RWPE2 (cell line): ENCODE measurements around the gene SLC5A2.

Source experiments
- ATAC-seq: fragments of 200-7000 bp; cut with Tn5 transposase; 3 replicates; pipeline ENCODE4 v1.9.1; 2021; ENCODE audit warnings: low read depth
- DNase-seq: peaks from one replicate; pipeline ENCODE4 v3.0.0-alpha.2; 2020; ENCODE audit warnings: low spot score
- H3K27ac ChIP-seq: fragments of 450-650 bp; 2 replicates; pipeline ENCODE4 v1.5.1; 2017; ENCODE audit warnings: mild to moderate bottlenecking; ENCODE audit not compliant: poor library complexity, severe bottlenecking
- H3K27me3 ChIP-seq: fragments of 250-450 bp; sonication (Bioruptor Pico); 2 replicates; pipeline ENCODE4 v1.5.1; 2021; ENCODE audit warnings: mild to moderate bottlenecking, moderate library complexity; ENCODE audit not compliant: insufficient read depth, poor library complexity, severe bottlenecking
- H3K36me3 ChIP-seq: fragments of 250-450 bp; sonication (Bioruptor Pico); 2 replicates; pipeline ENCODE4 v1.5.1; 2020; ENCODE audit warnings: low read depth, mild to moderate bottlenecking, moderate library complexity
- H3K4me1 ChIP-seq: fragments of 250-450 bp; sonication (Bioruptor Pico); 2 replicates; pipeline ENCODE4 v1.5.1; 2021; ENCODE audit warnings: mild to moderate bottlenecking, moderate library complexity; ENCODE audit not compliant: insufficient read depth, poor library complexity, severe bottlenecking
- H3K4me3 ChIP-seq: fragments of 250-450 bp; sonication (Bioruptor Pico); 2 replicates; pipeline ENCODE4 v1.5.1; 2021; ENCODE audit warnings: mild to moderate bottlenecking, moderate library complexity; ENCODE audit not compliant: severe bottlenecking
- H3K9me3 ChIP-seq: fragments of 250-450 bp; sonication (Bioruptor Pico); 2 replicates; pipeline ENCODE4 v1.5.1; 2021; ENCODE audit warnings: mild to moderate bottlenecking, moderate library complexity; ENCODE audit not compliant: severe bottlenecking
- TF ChIP-seq, protein P1 (sequence below): fragments of 450-650 bp; IDR thresholded peaks from one replicate; pipeline ENCODE4 v1.5.1; 2017; ENCODE audit warnings: mild to moderate bottlenecking, moderate library complexity; ENCODE audit not compliant: poor library complexity, severe bottlenecking

SLC5A2 gene

DNA sequence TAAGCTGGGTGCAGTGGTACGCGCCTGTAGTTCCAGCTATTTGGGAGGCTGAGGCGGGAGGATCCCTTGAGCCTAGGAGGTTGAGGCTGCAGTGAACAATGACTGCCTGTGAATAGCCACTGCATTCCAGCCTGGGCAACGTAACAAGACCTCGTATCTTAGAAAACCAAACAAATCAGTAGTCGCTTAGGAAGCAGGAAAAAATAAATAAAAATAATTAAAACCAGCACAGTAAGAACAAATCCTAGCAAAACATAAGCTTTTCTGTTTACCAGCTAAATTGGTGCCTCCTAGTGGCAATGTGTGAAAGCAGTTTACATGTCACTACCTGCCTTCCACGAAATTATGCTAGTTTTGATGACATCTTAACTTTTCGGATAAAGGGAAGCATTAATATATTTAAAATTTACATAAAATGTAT is 22.3 kb upstream of the SLC5A2 start:
- Histone ChIP-seq H3K36me3 (peaks cover 10% of the 10 kb centered on the region; the same call in 1 of the 2 replicates), H3K27me3 (no peaks in the 10 kb centered on the region), H3K27ac (peak overlapping the region; percentile 81), H3K4me3 (peak overlapping the region; percentile 74), H3K4me1 (peaks cover 13% of the 10 kb centered on the region), H3K9me3 (no peaks in the 10 kb centered on the region)
- TF ChIP-seq, protein P1, sequence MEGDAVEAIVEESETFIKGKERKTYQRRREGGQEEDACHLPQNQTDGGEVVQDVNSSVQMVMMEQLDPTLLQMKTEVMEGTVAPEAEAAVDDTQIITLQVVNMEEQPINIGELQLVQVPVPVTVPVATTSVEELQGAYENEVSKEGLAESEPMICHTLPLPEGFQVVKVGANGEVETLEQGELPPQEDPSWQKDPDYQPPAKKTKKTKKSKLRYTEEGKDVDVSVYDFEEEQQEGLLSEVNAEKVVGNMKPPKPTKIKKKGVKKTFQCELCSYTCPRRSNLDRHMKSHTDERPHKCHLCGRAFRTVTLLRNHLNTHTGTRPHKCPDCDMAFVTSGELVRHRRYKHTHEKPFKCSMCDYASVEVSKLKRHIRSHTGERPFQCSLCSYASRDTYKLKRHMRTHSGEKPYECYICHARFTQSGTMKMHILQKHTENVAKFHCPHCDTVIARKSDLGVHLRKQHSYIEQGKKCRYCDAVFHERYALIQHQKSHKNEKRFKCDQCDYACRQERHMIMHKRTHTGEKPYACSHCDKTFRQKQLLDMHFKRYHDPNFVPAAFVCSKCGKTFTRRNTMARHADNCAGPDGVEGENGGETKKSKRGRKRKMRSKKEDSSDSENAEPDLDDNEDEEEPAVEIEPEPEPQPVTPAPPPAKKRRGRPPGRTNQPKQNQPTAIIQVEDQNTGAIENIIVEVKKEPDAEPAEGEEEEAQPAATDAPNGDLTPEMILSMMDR, result peak; percentile 77
- no peak for ATAC-seq
- no peak for DNase-seq

DNA sequence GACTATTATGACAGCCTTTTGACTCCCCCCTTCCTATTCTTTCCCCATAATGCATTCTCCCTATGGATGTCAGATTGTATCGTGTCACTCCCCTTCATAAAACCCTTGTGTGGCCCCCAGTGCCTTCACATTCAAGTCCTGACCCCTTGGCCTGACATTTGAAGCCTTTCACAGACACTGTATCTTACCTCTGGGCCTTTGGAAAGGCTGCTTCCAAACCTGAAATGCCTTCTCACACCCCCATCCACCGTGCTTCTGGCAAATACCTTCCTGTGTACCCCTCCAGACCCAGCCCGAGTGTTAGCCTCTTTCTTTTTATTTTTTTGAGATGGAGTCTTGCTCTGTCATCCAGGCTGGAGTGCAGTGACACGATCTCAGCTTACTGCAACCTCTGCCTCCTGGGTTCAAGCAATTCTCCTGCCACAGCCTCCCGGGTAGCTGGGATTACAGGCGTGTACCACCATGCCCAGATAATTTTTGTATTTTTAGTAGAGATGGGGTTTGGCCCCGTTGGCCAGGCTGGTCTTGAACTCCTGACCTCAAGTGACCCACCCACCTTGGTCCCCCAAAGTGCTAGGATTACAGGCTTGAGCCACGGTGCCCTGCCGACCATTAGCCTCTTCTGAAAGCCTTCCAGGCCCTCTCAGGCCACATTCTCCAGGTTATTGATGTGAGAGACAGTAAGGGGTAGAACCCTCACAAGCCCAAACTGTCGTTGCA is 21.6 kb upstream of the SLC5A2 start:
- H3K27ac ChIP-seq, result no peak overlapping the region
- DNase-seq (peak; percentile 4), ATAC-seq (no peak)
- no peak overlapping the region for H3K4me3 ChIP-seq
- no peaks in the 10 kb centered on the region for H3K27me3 ChIP-seq
- TF ChIP-seq, protein P1, result no peak
- peaks cover 13% of the 10 kb centered on the region for H3K4me1 ChIP-seq
- H3K36me3 ChIP-seq, result peaks cover 12% of the 10 kb centered on the region; the same call in 1 of the 2 replicates
- no peaks in the 10 kb centered on the region for H3K9me3 ChIP-seq

DNA sequence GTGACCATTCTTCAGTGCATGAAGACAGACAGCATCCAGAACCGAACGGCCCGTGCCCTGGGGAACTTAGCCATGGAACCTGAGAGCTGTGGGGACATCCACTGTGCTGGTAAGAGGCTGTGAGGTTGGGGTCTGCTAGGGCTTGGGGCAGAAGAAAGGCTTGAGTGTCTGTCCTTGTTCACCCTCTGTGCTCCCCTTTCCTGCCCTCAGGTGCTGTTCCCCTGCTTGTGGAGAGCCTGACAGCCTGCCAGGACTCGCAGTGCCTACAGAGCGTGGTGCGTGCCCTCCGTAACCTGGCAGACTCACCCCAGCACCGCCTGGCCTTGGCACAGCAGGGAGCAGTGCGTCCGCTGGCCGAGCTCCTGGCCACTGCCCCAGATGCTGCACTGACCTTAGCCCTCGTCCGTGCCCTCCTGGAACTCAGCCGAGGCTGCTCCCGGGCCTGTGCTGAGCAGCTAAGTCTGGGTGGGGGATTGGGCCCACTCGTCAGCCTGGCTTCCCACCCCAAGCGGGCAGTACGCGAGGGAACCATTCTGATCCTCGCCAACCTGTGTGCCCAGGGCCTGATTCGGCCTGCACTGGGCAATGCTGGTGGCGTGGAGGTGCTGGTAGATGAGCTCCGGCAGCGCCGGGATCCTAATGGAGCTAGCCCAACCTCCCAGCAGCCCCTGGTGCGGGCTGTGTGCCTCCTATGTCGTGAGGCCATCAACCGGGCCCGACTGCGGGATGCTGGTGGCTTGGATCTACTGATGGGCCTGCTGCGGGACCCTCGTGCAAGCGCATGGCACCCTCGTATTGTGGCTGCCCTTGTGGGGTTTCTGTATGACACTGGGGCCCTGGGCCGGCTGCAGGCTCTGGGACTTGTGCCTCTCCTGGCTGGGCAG is 20.8 kb upstream of the SLC5A2 start:
- TF ChIP-seq, protein P1, result no peak
- H3K4me3 ChIP-seq, result no peak overlapping the region
- DNase-seq, result peak; percentile 56
- no peaks in the 10 kb centered on the region for H3K27me3 ChIP-seq
- no peak for ATAC-seq
- peaks cover 10% of the 10 kb centered on the region for H3K4me1 ChIP-seq
- no peak overlapping the region for H3K27ac ChIP-seq
- H3K36me3 ChIP-seq, result peaks cover 8% of the 10 kb centered on the region; the same call in 1 of the 2 replicates
- H3K9me3 ChIP-seq, result no peaks in the 10 kb centered on the region

DNA sequence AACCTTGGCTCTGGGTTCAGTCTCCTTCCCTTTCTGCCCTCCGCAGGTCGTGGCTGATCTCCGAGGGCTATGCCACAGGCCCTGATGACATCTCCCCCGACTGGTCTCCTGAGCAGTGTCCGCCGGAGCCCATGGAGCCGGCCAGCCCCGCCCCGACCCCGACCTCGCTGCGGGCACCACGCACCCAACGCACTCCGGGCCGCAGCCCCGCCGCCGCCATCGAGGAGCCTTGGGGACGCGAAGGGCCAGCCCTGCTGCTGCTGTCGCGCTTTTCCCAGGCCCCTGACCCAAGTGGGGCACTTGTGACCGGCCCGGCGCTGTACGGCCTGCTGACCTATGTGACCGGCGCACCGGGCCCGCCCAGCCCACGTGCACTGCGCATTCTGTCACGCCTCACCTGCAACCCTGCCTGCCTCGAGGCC is 18.6 kb upstream of the SLC5A2 start:
- H3K27me3 ChIP-seq, result no peaks in the 10 kb centered on the region
- H3K9me3 ChIP-seq, result no peaks in the 10 kb centered on the region
- no peak overlapping the region for H3K4me3 ChIP-seq
- TF ChIP-seq, protein P1, result no peak
- peaks cover 10% of the 10 kb centered on the region for H3K4me1 ChIP-seq
- DNase-seq (no peak), ATAC-seq (no peak)
- no peak overlapping the region for H3K27ac ChIP-seq
- H3K36me3 ChIP-seq, result 0 out of 2 replicates have a peak, but pooled peaks cover 3% of the 10 kb centered on the region
